Pancreas (tissue), 10 donors: Measurements from ENCODE around the gene CACNA1G. TPM values are rescaled to one million over a fixed set of nuclear protein-coding genes. Genes with fewer than 3 reads are reported as not detected.

Experiments used
- ATAC-seq, 4 donors: fragments of 200-7000 bp; cut with Tn5 transposase; one replicate each; pipeline versions ENCODE4 v1.8.0 to v1.9.1; 2020; ENCODE audit warnings: mild to moderate bottlenecking in 4 of 4, moderate library complexity in 4 of 4
- DNase-seq, 6 donors: peaks; one replicate each; pipeline ENCODE4 v3.0.0-alpha.2; 2020
- FAIRE-seq: peaks from 2 replicates; lab custom pipeline; 2012; peaks lifted over from hg19 to GRCh38; lab: Jason Lieb, UNC
- H3K27ac ChIP-seq, 4 donors: fragments of 200-600 bp; sonication (generic); 1 replicate in 3 of 4; 2 replicates in 1 of 4; pipeline versions ENCODE4 v1.5.0 to v1.8.0; 2020
- H3K27me3 ChIP-seq, 4 donors: fragments of 200-600 bp; one replicate each; pipeline ENCODE4 v1.8.0; 2021
- H3K36me3 ChIP-seq, 3 donors: fragments of 200-600 bp; sonication (generic) in 1 of 3; one replicate each; pipeline versions ENCODE4 v1.5.0 to v1.8.0; 2020 to 2021
- H3K4me1 ChIP-seq, 3 donors: fragments of 200-600 bp; one replicate each; pipeline ENCODE4 v1.8.0; 2021
- H3K4me3 ChIP-seq, 4 donors: fragments of 200-600 bp; sonication (generic) in 2 of 4; one replicate each; pipeline versions ENCODE4 v1.5.0 to v1.8.0; 2020 to 2021
- H3K9me3 ChIP-seq, 4 donors: fragments of 200-600 bp; one replicate each; pipeline ENCODE4 v1.8.0; 2021
- WGBS, 2 donors: extraction: QIAGEN DNeasy Blood & Tissue Kit; methylation state at CpG; one replicate each; pipeline ENCODE4 v1.1.7; 2013; 5-methylcytosine and 5-hydroxymethylcytosine counted together
- intact Hi-C, 3 donors: fragments of 100-400 bp; cut with DNase I; formaldehyde crosslinking; loops; one replicate each; pipeline versions ENCODE4 v1.11.1 to v1.14.2; 2022
- polyA plus RNA-seq, 2 donors: library from polyadenylated mRNA; stranded (reverse); fragments of 200-250 nt; gene quantifications; one replicate each; pipeline ENCODE4 v1.2.3, GENCODE V29; 2013
- total RNA-seq, 6 donors: library from RNA; stranded (reverse); fragmentation: NEBNext Ultra II Directional in 4 of 6; extraction: Animal tissue kit (Norgen Biotek cat#: 25700) in 4 of 6; gene quantifications; one replicate each; pipeline versions ENCODE4 v1.2.1 to v1.2.4, GENCODE V29; 2021 to 2023
- TF ChIP-seq, protein P1 (sequence below), 4 donors: fragments of 200-600 bp; sonication (generic) in 3 of 4; IDR thresholded peaks; one replicate each; pipeline versions ENCODE4 v1.5.0 to v1.8.0; 2021; ENCODE audit warnings: antibody characterized with exemption in 4 of 4
- donor health status: healthy with polysubstance abuse.
- donor health status: DM: no; HTN: no; CAD: no; lungs with moderate emphysema.
- donor health status: DM: no; HTN: no; CAD: no.
- donor health status: control.
- donor health status: control.
- donor health status: Bipolar disorder and iron deficiency.
- donor health status: DM: yes; HTN: yes; CAD: no.
- donor health status: DM: no; HTN: no; CAD: no.
- donor health status: DM: no; HTN: no; CAD: no.
- donor health status: DM: yes; HTN: yes; CAD: no.

Gene CACNA1G
- total and polyA plus RNA-seq, 8 donors, result 0.02 to 0.37 (median 0.09) TPM; not detected in 1

DNA sequence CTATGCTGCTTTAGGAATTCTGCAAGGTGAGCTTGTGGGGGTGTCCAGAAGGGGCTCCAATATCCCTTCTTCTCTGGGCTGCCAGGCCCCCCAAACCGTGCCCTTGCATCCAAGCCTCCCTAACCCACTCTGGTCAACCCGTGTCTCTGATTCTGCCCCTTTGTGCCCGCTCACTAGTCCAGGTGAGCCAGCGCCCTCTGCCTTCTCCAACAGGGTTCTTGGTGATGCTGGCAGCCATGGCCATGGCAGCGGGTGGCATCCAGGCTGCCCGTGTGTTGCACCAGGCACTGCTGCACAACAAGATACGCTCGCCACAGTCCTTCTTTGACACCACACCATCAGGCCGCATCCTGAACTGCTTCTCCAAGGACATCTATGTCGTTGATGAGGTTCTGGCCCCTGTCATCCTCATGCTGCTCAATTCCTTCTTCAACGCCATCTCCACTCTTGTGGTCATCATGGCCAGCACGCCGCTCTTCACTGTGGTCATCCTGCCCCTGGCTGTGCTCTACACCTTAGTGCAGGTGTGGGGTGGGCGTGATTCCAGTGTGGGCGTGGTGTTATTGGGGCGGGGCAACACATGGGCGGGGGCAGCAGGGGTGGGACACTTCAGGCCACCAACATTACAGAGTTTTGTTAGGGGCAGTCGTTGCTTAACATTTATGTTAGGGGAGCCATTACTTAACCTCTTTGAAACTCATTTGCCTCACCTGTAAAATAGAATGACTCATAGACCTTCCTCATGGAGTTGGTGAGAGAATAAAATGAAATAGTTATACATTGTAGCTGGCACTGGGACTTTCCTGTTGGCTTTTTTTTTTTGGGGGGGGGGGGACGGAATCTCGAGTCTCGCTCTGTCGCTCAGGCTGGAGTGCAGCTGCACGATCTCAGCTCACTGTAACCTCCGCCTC, 115.8 kb downstream of the CACNA1G start:
- DNase-seq (peak in 2 of 6 donors; percentile 61), ATAC-seq (peak in 1 of 4 donors; percentile 5), FAIRE-seq (no peak)
- Histone ChIP-seq H3K9me3 (no peaks in the 10 kb centered on the region), H3K4me1 (peaks cover 9 to 11% (median 10%) of the 10 kb centered on the region in 3 donors), H3K4me3 (no peak overlapping the region), H3K27ac (peak overlapping the region in 3 of 4 donors; percentile 31 to 63 (median 44)), H3K27me3 (no peaks in the 10 kb centered on the region), H3K36me3 (peaks cover 0 to 11% (median 3%) of the 10 kb centered on the region in 3 donors)
- TF ChIP-seq, protein P1, sequence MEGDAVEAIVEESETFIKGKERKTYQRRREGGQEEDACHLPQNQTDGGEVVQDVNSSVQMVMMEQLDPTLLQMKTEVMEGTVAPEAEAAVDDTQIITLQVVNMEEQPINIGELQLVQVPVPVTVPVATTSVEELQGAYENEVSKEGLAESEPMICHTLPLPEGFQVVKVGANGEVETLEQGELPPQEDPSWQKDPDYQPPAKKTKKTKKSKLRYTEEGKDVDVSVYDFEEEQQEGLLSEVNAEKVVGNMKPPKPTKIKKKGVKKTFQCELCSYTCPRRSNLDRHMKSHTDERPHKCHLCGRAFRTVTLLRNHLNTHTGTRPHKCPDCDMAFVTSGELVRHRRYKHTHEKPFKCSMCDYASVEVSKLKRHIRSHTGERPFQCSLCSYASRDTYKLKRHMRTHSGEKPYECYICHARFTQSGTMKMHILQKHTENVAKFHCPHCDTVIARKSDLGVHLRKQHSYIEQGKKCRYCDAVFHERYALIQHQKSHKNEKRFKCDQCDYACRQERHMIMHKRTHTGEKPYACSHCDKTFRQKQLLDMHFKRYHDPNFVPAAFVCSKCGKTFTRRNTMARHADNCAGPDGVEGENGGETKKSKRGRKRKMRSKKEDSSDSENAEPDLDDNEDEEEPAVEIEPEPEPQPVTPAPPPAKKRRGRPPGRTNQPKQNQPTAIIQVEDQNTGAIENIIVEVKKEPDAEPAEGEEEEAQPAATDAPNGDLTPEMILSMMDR (IDR thresholded peaks at IDR 0.05), result no peak
- 84 to 91% methylated on average over 24 of the region's 24 CpGs for WGBS, 2 donors
- intact Hi-C loops, result no loop called here

Other genes with a start within 250 kb of the CACNA1G start
- gene XYLT2, start 214.6 kb upstream of the CACNA1G start, total RNA-seq, result 10 to 100 TPM in 5 of 6 donors, 1 to 10 TPM in 1; 9.8 to 15.0 (median 11.7) TPM
- gene XYLT2, start 214.6 kb upstream of the CACNA1G start, polyA plus RNA-seq, result 10 to 100 TPM; 15.2 to 15.5 TPM
- gene MRPL27, start 187.5 kb upstream of the CACNA1G start, total RNA-seq, result 10 to 100 TPM; 19.6 to 29.1 (median 23.9) TPM
- gene MRPL27, start 187.5 kb upstream of the CACNA1G start, polyA plus RNA-seq, result 10 to 100 TPM; 84.5 to 89.0 TPM
- under 1 TPM in 4 of 6 donors, not detected in 2; 0.19 to 0.94 (median 0.29) TPM for gene EME1, start 187.5 kb upstream of the CACNA1G start, total RNA-seq
- under 1 TPM; 0.45 to 0.46 TPM for gene EME1, start 187.5 kb upstream of the CACNA1G start, polyA plus RNA-seq
- gene LRRC59, start 163.2 kb upstream of the CACNA1G start, total RNA-seq, result 100 to 1,000 TPM in 1 of 6 donors, 10 to 100 TPM in 5; 66.7 to 114 (median 74.2) TPM
- 10 to 100 TPM; 29.3 to 33.0 TPM for gene LRRC59, start 163.2 kb upstream of the CACNA1G start, polyA plus RNA-seq
- 10 to 100 TPM in 5 of 6 donors, 1 to 10 TPM in 1; 8.5 to 26.0 (median 18.1) TPM for gene ACSF2, start 134.5 kb upstream of the CACNA1G start, total RNA-seq
- 10 to 100 TPM; 42.4 to 61.2 TPM for gene ACSF2, start 134.5 kb upstream of the CACNA1G start, polyA plus RNA-seq
- 10 to 100 TPM in 1 of 6 donors, 1 to 10 TPM in 5; 1.7 to 10.0 (median 5.0) TPM for gene CHAD, start 91.8 kb upstream of the CACNA1G start, total RNA-seq
- gene CHAD, start 91.8 kb upstream of the CACNA1G start, polyA plus RNA-seq, result 10 to 100 TPM; 13.4 to 26.2 TPM
- gene RSAD1, start 81.9 kb upstream of the CACNA1G start, total RNA-seq, result 10 to 100 TPM; 20.1 to 35.7 (median 30.1) TPM
- 10 to 100 TPM; 42.5 to 49.4 TPM for gene RSAD1, start 81.9 kb upstream of the CACNA1G start, polyA plus RNA-seq
- gene MYCBPAP, start 52.3 kb upstream of the CACNA1G start, total RNA-seq, result 1 to 10 TPM in 3 of 6 donors, under 1 TPM in 3; 0.43 to 1.1 (median 0.80) TPM
- gene MYCBPAP, start 52.3 kb upstream of the CACNA1G start, polyA plus RNA-seq, result 1 to 10 TPM; 1.1 to 1.7 TPM
- gene EPN3, start 28.0 kb upstream of the CACNA1G start, total RNA-seq, result 10 to 100 TPM in 4 of 6 donors, 1 to 10 TPM in 2; 7.6 to 30.2 (median 12.7) TPM
- 10 to 100 TPM in 1 of 2 donors, 1 to 10 TPM in 1; 6.9 to 25.4 TPM for gene EPN3, start 28.0 kb upstream of the CACNA1G start, polyA plus RNA-seq
- gene SPATA20, start 13.5 kb upstream of the CACNA1G start, total RNA-seq, result 10 to 100 TPM; 26.9 to 42.3 (median 36.1) TPM
- 10 to 100 TPM; 70.1 to 80.8 TPM for gene SPATA20, start 13.5 kb upstream of the CACNA1G start, polyA plus RNA-seq
- gene ABCC3, start 74.2 kb downstream of the CACNA1G start, total RNA-seq, result 100 to 1,000 TPM in 1 of 6 donors, 10 to 100 TPM in 5; 47.2 to 103 (median 83.4) TPM
- gene ABCC3, start 74.2 kb downstream of the CACNA1G start, polyA plus RNA-seq, result 100 to 1,000 TPM; 163 to 209 TPM
- 10 to 100 TPM; 15.1 to 23.5 (median 17.3) TPM for gene ANKRD40, start 147.2 kb downstream of the CACNA1G start, total RNA-seq
- gene ANKRD40, start 147.2 kb downstream of the CACNA1G start, polyA plus RNA-seq, result 10 to 100 TPM; 10.3 to 10.9 TPM
- 10 to 100 TPM; 42.7 to 88.1 (median 59.3) TPM for gene LUC7L3, start 158.9 kb downstream of the CACNA1G start, total RNA-seq
- 100 to 1,000 TPM in 1 of 2 donors, 10 to 100 TPM in 1; 87.4 to 210 TPM for gene LUC7L3, start 158.9 kb downstream of the CACNA1G start, polyA plus RNA-seq
- gene ANKRD40CL, start 206.8 kb downstream of the CACNA1G start, total RNA-seq, result under 1 TPM in 2 of 6 donors, not detected in 4; 0.16 to 0.46 TPM
- gene ANKRD40CL, start 206.8 kb downstream of the CACNA1G start, polyA plus RNA-seq, result under 1 TPM in 1 of 2 donors, not detected in 1; 0.19 TPM